Neuronal stem cell (in vitro differentiated cells): ENCODE measurements around the gene ABI3BP.

ENCODE experiments used
- DNase-seq: peaks from one replicate; pipeline ENCODE4 v3.0.0-alpha.2; 2013; ENCODE audit warnings: low spot score
- H2AFZ ChIP-seq: one replicate; pipeline ENCODE4 v1.6.1; 2013; ENCODE audit warnings: mild to moderate bottlenecking, low read length, inconsistent platforms
- H2AK5ac ChIP-seq: 2 replicates; pipeline ENCODE4 v1.6.1; 2013; ENCODE audit warnings: low read depth, mild to moderate bottlenecking, inconsistent platforms, low read length, moderate library complexity, mixed read lengths
- H2BK120ac ChIP-seq: 2 replicates; pipeline ENCODE4 v1.6.1; 2013; ENCODE audit warnings: low read depth, mild to moderate bottlenecking, inconsistent platforms, low read length, moderate library complexity, mixed read lengths
- H2BK12ac ChIP-seq: one replicate; pipeline ENCODE4 v1.6.1; 2013; ENCODE audit warnings: low read length, inconsistent platforms
- H2BK15ac ChIP-seq: 2 replicates; pipeline ENCODE4 v1.6.1; 2013; ENCODE audit warnings: mild to moderate bottlenecking, low read length, inconsistent platforms, mixed read lengths
- H2BK5ac ChIP-seq: one replicate; pipeline ENCODE4 v1.6.1; 2013; ENCODE audit warnings: inconsistent platforms, mild to moderate bottlenecking, low read length, moderate library complexity
- H3K14ac ChIP-seq: one replicate; pipeline ENCODE4 v1.6.1; 2013; ENCODE audit warnings: low read length, inconsistent platforms
- H3K18ac ChIP-seq: 2 replicates; pipeline ENCODE4 v1.6.1; 2013; ENCODE audit warnings: low read length, inconsistent platforms
- H3K23ac ChIP-seq: 2 replicates; pipeline ENCODE4 v1.6.1; 2013; ENCODE audit warnings: low read depth, mild to moderate bottlenecking, mixed read lengths, low read length, inconsistent platforms; ENCODE audit not compliant: poor library complexity
- H3K27ac ChIP-seq: replicated peaks from 3 replicates; pipeline ENCODE4 v1.5.1; 2013; ENCODE audit warnings: low read length, inconsistent platforms
- H3K27me3 ChIP-seq, 3 experiments: 2 replicates each; pipeline ENCODE4 v1.6.1; 2013; ENCODE audit warnings: low read length in 3 of 3, mild to moderate bottlenecking in 2 of 3, inconsistent platforms in 1 of 3, low read depth in 1 of 3, mixed read lengths in 1 of 3, moderate library complexity in 1 of 3; ENCODE audit not compliant: control insufficient read depth in 3 of 3, insufficient read depth in 3 of 3
- H3K36me3 ChIP-seq, 2 donors: replicated peaks in 1 of 2; 2 replicates each; pipeline ENCODE4 v1.6.1; 2013; ENCODE audit warnings: low read length in 2 of 2; ENCODE audit not compliant: control insufficient read depth in 2 of 2, insufficient read depth in 2 of 2
- H3K4ac ChIP-seq: 2 replicates; pipeline ENCODE4 v1.6.1; 2013; ENCODE audit warnings: inconsistent platforms, mild to moderate bottlenecking, low read length, moderate library complexity
- H3K4me1 ChIP-seq, 2 donors: 1 replicate in 1 of 2; 2 replicates in 1 of 2; pipeline ENCODE4 v1.6.1; 2013; ENCODE audit warnings: low read length in 2 of 2, low read depth in 1 of 2; ENCODE audit not compliant: control insufficient read depth in 2 of 2, insufficient read depth in 1 of 2
- H3K4me2 ChIP-seq: one replicate; pipeline ENCODE4 v1.6.1; 2013; ENCODE audit warnings: mild to moderate bottlenecking, low read length, inconsistent platforms; ENCODE audit not compliant: insufficient read depth, poor library complexity, severe bottlenecking
- H3K4me3 ChIP-seq, 2 donors: 2 replicates each; pipeline ENCODE4 v1.5.1; 2013; ENCODE audit warnings: low read length in 2 of 2, mild to moderate bottlenecking in 2 of 2, inconsistent platforms in 1 of 2, moderate library complexity in 1 of 2
- H3K79me1 ChIP-seq: one replicate; pipeline ENCODE4 v1.6.1; 2013; ENCODE audit warnings: low read depth, mild to moderate bottlenecking, inconsistent platforms, low read length, moderate library complexity
- H3K9ac ChIP-seq: one replicate; pipeline ENCODE4 v1.6.1; 2013; ENCODE audit warnings: mild to moderate bottlenecking, low read depth, low read length, inconsistent platforms; ENCODE audit not compliant: poor library complexity
- H3K9me3 ChIP-seq, 2 donors: replicated peaks in 1 of 2; 2 replicates each; pipeline versions ENCODE3 to v1.6.1; 2013; ENCODE audit warnings: low read length in 2 of 2, mild to moderate bottlenecking in 2 of 2, inconsistent platforms in 1 of 2, low read depth in 1 of 2, mixed read lengths in 1 of 2, moderate library complexity in 1 of 2; ENCODE audit not compliant: control insufficient read depth in 2 of 2, insufficient read depth in 1 of 2
- H4K8ac ChIP-seq: one replicate; pipeline ENCODE4 v1.6.1; 2013; ENCODE audit warnings: low read depth, mild to moderate bottlenecking, inconsistent platforms, low read length, moderate library complexity
- H4K91ac ChIP-seq: one replicate; pipeline ENCODE4 v1.6.1; 2013; ENCODE audit warnings: low read length, low read depth, mild to moderate bottlenecking, inconsistent platforms; ENCODE audit not compliant: poor library complexity
- WGBS, 2 donors: extraction: QIAGEN DNeasy Blood & Tissue Kit; methylation state at CpG; one replicate each; pipeline ENCODE4 v1.1.7; 2013; ENCODE audit warnings: missing lambda C conversion rate in 2 of 2, mixed read lengths in 1 of 2; ENCODE audit not compliant: insufficient read length in 2 of 2, insufficient replicate concordance in 1 of 2; ENCODE audit errors: extremely low coverage in 2 of 2; 5-methylcytosine and 5-hydroxymethylcytosine counted together

The ABI3BP gene

GRCh38 chr3:100891033-100891432 is 102.2 kb downstream of the ABI3BP start:
- Histone ChIP-seq H3K27ac (no peak overlapping the region), H3K79me1 (no peaks in the 10 kb centered on the region), H2BK15ac (no peak overlapping the region), H3K4ac (no peak overlapping the region), H3K9me3 (no peaks in the 10 kb centered on the region), H3K4me3 (no peak overlapping the region), H3K18ac (no peak overlapping the region), H2BK120ac (no peak overlapping the region), H2AK5ac (no peak overlapping the region), H2AFZ (no peak overlapping the region), H4K8ac (no peak overlapping the region), H3K14ac (no peak overlapping the region), H3K36me3 (no peaks in the 10 kb centered on the region), H3K27me3 (peaks cover 0 to 3% (median 0%) of the 10 kb centered on the region in 3 experiments), H3K4me2 (no peak overlapping the region), H3K4me1 (no peaks in the 10 kb centered on the region), H4K91ac (no peak overlapping the region), H2BK5ac (no peak overlapping the region), H2BK12ac (no peak overlapping the region), H3K9ac (no peak overlapping the region), H3K23ac (no peak overlapping the region)
- no CpG with 5 or more reads among the region's 2 CpGs for WGBS, 2 donors
- no peak for DNase-seq

DNA sequence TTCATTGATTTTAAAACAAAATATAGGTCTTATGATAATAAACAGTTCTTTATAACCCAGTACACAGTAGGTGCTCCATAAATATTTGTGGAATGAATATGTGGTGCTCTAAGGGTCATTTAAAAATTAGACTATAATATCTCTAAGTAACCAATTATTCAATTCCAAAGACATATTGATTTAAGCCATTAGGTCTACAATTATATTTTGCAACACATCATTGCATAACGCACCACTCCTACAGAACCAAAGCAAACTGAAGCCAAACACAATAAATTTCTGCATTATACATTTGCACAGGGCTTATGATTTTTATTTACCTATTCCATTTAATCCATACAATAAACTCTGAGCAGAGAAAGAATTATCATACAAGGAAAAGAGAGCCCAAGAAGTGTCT is 104.3 kb downstream of the ABI3BP start:
- no peak overlapping the region for H2AFZ ChIP-seq
- H3K79me1 ChIP-seq = no peaks in the 10 kb centered on the region
- H3K36me3 ChIP-seq = no peaks in the 10 kb centered on the region
- H2BK5ac ChIP-seq = no peak overlapping the region
- no peak overlapping the region for H2BK12ac ChIP-seq
- H2BK120ac ChIP-seq = no peak overlapping the region
- no peak overlapping the region for H3K23ac ChIP-seq
- no CpG with 5 or more reads among the region's 1 CpG for WGBS, 2 donors
- H4K91ac ChIP-seq = no peak overlapping the region
- no peak overlapping the region for H2AK5ac ChIP-seq
- H3K27me3 ChIP-seq = peaks cover 0 to 3% (median 0%) of the 10 kb centered on the region in 3 experiments
- no peak overlapping the region for H2BK15ac ChIP-seq
- H3K4me3 ChIP-seq = no peak overlapping the region
- H3K9me3 ChIP-seq = no peaks in the 10 kb centered on the region
- H3K14ac ChIP-seq = no peak overlapping the region
- no peak overlapping the region for H3K4me2 ChIP-seq
- DNase-seq = no peak
- H3K4ac ChIP-seq = no peak overlapping the region
- H4K8ac ChIP-seq = no peak overlapping the region
- no peak overlapping the region for H3K27ac ChIP-seq
- H3K4me1 ChIP-seq = no peaks in the 10 kb centered on the region
- H3K9ac ChIP-seq = no peak overlapping the region
- H3K18ac ChIP-seq = no peak overlapping the region

GRCh38 chr3:100882571-100882984 is 110.6 kb downstream of the ABI3BP start:
- no peak overlapping the region for H2BK15ac ChIP-seq
- no peak overlapping the region for H3K23ac ChIP-seq
- H3K4ac ChIP-seq = no peak overlapping the region
- no peaks in the 10 kb centered on the region for H3K9me3 ChIP-seq
- no peak overlapping the region for H3K4me2 ChIP-seq
- no peak overlapping the region for H2BK12ac ChIP-seq
- peaks cover 0 to 8% of the 10 kb centered on the region in 2 donors for H3K4me1 ChIP-seq
- H2AFZ ChIP-seq = peak overlapping the region; percentile 68
- H3K79me1 ChIP-seq = no peaks in the 10 kb centered on the region
- no peak overlapping the region for H2AK5ac ChIP-seq
- H2BK120ac ChIP-seq = no peak overlapping the region
- no peak overlapping the region for H4K91ac ChIP-seq
- H3K18ac ChIP-seq = no peak overlapping the region
- WGBS, 2 donors = no CpG with 5 or more reads among the region's 1 CpG
- no peak overlapping the region for H4K8ac ChIP-seq
- H3K27me3 ChIP-seq = no peaks in the 10 kb centered on the region
- no peak overlapping the region for H3K4me3 ChIP-seq
- H3K27ac ChIP-seq = no peak overlapping the region
- no peaks in the 10 kb centered on the region for H3K36me3 ChIP-seq
- no peak overlapping the region for H3K9ac ChIP-seq
- no peak for DNase-seq
- H2BK5ac ChIP-seq = no peak overlapping the region
- no peak overlapping the region for H3K14ac ChIP-seq

GRCh38 chr3:100880845-100881244 is 112.4 kb downstream of the ABI3BP start:
- H4K91ac ChIP-seq = no peak overlapping the region
- no peak for DNase-seq
- H3K9ac ChIP-seq = no peak overlapping the region
- no CpG with 5 or more reads among the region's 1 CpG for WGBS, 2 donors
- H3K27me3 ChIP-seq = no peaks in the 10 kb centered on the region
- H3K36me3 ChIP-seq = no peaks in the 10 kb centered on the region
- no peak overlapping the region for H2BK12ac ChIP-seq
- H2AK5ac ChIP-seq = no peak overlapping the region
- H3K4me2 ChIP-seq = no peak overlapping the region
- H3K14ac ChIP-seq = no peak overlapping the region
- H2BK120ac ChIP-seq = no peak overlapping the region
- no peak overlapping the region for H2AFZ ChIP-seq
- H3K4ac ChIP-seq = no peak overlapping the region
- no peak overlapping the region for H3K23ac ChIP-seq
- no peak overlapping the region for H2BK5ac ChIP-seq
- no peak overlapping the region for H3K27ac ChIP-seq
- H3K4me3 ChIP-seq = no peak overlapping the region
- H4K8ac ChIP-seq = no peak overlapping the region
- no peaks in the 10 kb centered on the region for H3K79me1 ChIP-seq
- no peaks in the 10 kb centered on the region for H3K9me3 ChIP-seq
- H3K18ac ChIP-seq = no peak overlapping the region
- peaks cover 0 to 8% of the 10 kb centered on the region in 2 donors for H3K4me1 ChIP-seq
- no peak overlapping the region for H2BK15ac ChIP-seq
